Neural cell (in vitro differentiated cells): ENCODE results near the gene ALOXE3.

Source experiments
- EP300 ChIP-seq: fragments of 450-650 bp; conservative IDR thresholded peaks from 2 replicates; pipeline ENCODE4 v1.6.1; 2014; ENCODE audit warnings: antibody characterized with exemption, mild to moderate bottlenecking, moderate library complexity; ENCODE audit not compliant: poor library complexity, severe bottlenecking
- EZH2 ChIP-seq: fragments of 200-600, 300-800 bp; shearing (Covaris generic), sonication (generic); IDR thresholded peaks from 2 replicates; pipeline ENCODE4 v1.6.1; 2014; ENCODE audit warnings: antibody characterized with exemption, low read length, borderline replicate concordance, mild to moderate bottlenecking; ENCODE audit not compliant: insufficient read depth, poor library complexity, severe bottlenecking
- MXI1 ChIP-seq: fragments of 450-650 bp; conservative IDR thresholded peaks from 2 replicates; pipeline ENCODE4 v1.6.1; 2014; ENCODE audit warnings: antibody characterized with exemption, mild to moderate bottlenecking; ENCODE audit not compliant: poor library complexity, severe bottlenecking
- POLR2AphosphoS5 ChIP-seq: IDR thresholded peaks from 2 replicates; pipeline ENCODE4 v1.6.1; 2012
- RAD21 ChIP-seq: fragments of 450-650 bp; conservative IDR thresholded peaks from 2 replicates; pipeline ENCODE4 v1.6.1; 2014; ENCODE audit warnings: antibody characterized with exemption, mild to moderate bottlenecking, moderate library complexity
- SMC3 ChIP-seq: fragments of 450-650 bp; conservative IDR thresholded peaks from 2 replicates; pipeline ENCODE4 v1.6.1; 2014; ENCODE audit warnings: antibody characterized with exemption, mild to moderate bottlenecking, moderate library complexity; ENCODE audit not compliant: poor library complexity
- TAF1 ChIP-seq: IDR thresholded peaks from 2 replicates; pipeline ENCODE4 v1.6.1; 2012; ENCODE audit warnings: low read depth
- TF ChIP-seq, protein P1 (sequence below): fragments of 450-650 bp; IDR thresholded peaks from 2 replicates; pipeline ENCODE4 v1.5.1; 2014; ENCODE audit warnings: antibody characterized with exemption, mild to moderate bottlenecking, moderate library complexity; ENCODE audit not compliant: poor library complexity, severe bottlenecking
- TF ChIP-seq, protein P2 (sequence below): IDR thresholded peaks from 2 replicates; pipeline ENCODE4 v1.6.1; 2012; ENCODE audit warnings: borderline replicate concordance

DNA sequence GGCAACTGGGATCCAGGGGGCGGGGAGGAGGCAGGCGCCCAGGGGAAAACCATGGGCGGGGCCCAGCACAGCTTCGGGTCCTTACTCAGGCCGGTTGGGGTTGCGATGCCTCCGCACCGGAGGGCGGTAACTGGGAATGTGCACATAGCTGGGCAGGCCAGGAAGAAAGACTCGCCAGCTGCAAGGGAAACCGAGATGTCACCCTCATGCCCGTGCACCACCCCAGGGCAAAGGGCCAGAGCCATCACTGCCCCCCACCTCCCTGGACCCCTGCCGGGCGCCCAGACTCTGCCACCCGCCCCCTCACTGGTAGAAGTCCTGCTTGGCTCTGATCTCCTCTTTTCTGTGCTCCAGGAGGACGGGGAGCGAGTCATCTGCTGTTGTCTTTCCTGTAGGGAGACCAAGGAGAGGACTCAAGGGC, 37.5 kb downstream of the ALOXE3 start:
- TF ChIP-seq, protein P1, sequence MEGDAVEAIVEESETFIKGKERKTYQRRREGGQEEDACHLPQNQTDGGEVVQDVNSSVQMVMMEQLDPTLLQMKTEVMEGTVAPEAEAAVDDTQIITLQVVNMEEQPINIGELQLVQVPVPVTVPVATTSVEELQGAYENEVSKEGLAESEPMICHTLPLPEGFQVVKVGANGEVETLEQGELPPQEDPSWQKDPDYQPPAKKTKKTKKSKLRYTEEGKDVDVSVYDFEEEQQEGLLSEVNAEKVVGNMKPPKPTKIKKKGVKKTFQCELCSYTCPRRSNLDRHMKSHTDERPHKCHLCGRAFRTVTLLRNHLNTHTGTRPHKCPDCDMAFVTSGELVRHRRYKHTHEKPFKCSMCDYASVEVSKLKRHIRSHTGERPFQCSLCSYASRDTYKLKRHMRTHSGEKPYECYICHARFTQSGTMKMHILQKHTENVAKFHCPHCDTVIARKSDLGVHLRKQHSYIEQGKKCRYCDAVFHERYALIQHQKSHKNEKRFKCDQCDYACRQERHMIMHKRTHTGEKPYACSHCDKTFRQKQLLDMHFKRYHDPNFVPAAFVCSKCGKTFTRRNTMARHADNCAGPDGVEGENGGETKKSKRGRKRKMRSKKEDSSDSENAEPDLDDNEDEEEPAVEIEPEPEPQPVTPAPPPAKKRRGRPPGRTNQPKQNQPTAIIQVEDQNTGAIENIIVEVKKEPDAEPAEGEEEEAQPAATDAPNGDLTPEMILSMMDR: no peak
- TF ChIP-seq EZH2 (no peak), POLR2AphosphoS5 (no peak), TAF1 (no peak), MXI1 (no peak), RAD21 (no peak), EP300 (no peak), SMC3 (no peak)
- TF ChIP-seq, protein P2, sequence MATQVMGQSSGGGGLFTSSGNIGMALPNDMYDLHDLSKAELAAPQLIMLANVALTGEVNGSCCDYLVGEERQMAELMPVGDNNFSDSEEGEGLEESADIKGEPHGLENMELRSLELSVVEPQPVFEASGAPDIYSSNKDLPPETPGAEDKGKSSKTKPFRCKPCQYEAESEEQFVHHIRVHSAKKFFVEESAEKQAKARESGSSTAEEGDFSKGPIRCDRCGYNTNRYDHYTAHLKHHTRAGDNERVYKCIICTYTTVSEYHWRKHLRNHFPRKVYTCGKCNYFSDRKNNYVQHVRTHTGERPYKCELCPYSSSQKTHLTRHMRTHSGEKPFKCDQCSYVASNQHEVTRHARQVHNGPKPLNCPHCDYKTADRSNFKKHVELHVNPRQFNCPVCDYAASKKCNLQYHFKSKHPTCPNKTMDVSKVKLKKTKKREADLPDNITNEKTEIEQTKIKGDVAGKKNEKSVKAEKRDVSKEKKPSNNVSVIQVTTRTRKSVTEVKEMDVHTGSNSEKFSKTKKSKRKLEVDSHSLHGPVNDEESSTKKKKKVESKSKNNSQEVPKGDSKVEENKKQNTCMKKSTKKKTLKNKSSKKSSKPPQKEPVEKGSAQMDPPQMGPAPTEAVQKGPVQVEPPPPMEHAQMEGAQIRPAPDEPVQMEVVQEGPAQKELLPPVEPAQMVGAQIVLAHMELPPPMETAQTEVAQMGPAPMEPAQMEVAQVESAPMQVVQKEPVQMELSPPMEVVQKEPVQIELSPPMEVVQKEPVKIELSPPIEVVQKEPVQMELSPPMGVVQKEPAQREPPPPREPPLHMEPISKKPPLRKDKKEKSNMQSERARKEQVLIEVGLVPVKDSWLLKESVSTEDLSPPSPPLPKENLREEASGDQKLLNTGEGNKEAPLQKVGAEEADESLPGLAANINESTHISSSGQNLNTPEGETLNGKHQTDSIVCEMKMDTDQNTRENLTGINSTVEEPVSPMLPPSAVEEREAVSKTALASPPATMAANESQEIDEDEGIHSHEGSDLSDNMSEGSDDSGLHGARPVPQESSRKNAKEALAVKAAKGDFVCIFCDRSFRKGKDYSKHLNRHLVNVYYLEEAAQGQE: no peak
